ENCODE results near the gene RAP1B.

Gene RAP1B

DNA sequence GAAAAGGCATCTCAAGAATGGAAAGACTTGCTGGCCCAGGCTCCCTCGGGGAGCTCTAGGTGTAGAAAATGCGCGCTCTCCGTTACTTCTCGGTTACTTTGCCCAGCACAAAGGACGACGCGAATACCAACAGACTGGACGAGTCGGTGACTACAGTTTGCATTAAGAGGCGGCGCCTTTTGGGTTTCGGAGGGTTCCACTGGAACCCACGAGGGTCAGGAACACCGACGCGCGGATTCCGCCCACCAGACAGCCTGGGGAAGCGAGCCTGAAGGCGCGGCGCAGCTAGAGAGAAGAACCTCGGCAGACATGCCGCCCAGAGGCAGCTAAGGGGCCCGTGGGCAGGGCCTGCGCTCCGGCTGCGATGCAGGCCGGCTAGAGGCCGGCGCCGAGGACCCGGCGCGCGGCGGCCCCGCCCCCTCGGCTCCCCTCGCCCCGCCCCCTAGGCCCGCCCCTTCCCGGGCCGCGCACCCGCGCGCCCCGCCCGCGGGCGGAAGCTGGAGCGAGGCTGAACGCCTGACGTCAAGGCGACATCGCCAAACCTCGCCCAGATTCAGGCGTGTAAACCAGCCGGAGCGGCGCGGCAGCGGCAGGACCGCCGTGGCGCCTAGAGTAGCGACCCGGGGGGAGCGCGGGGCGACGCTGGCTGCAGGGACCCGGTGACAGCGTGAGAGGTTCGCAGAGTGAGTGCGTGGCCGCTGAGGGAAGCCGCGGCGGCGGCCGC is at the start of gene RAP1B:
RAP1B (plus strand) TSS at position 530 of the 724 bp plus-strand sequence. CDS start 37,826 bp downstream, outside the sequence.
- DNase-seq = peak; percentile 94

DNA sequence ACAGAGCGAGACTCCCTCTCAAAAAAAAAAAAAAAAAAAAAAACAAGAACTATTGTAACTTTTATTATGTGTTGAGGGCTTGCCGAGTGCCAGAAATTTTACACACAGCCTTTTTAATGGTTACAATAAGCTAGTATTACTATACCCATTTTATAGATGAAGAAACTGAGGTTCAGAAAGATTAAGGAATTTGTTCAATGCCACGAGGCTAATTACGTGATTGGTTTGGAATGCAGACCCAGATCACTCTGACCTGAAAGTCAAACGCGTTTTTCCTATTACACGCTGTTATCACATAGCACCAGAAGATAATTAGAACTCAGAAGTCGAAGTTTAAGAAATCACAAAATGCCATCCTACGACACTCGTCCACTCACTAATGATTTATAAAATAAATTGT is 48.9 kb upstream of the RAP1B start:
- DNase-seq = no peak

DNA sequence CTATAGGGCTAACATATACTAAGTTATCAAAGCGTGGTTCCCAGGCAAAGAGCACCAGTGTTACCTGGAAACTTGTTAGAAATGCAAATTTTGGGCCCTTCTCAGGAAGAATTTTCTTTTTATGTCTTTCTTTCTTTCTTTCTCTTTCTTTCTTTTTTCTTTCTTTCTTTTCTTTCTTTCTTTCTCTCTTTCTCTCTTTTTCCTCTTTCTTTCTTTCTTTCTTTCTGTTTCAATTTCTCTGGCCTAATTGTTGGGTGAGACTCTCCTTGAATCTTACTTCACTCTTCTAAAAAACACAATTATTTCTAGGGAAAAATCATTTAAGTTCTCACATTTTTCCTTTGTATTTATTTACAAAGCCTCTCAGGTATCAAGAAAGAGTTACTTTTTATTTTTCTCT is 46.5 kb upstream of the RAP1B start:
- DNase-seq = no peak

DNA sequence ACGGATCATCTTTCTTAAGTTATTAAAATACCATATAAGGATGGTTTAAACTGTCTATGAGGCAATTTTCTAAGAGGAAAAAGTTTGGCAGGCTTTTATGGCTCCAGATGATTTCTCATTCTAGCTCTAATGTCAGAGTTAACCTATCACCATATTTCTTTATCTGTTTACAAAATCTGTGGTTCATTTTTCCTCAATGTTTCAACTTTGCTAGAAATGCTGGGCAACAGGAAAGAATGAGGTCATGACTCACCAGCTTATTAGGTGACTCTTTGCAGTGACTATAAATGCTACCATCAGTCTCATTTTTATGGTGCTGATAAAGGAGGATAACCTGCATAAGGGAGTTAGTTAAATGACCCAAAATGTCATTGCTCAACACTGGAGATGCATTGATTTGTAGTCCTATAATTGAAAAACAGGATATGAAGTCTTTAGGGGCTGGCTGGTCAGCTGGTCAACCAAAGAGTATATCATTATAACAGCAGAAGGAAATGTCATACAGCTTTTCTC is 45.3 kb upstream of the RAP1B start:
- DNase-seq = no peak

DNA sequence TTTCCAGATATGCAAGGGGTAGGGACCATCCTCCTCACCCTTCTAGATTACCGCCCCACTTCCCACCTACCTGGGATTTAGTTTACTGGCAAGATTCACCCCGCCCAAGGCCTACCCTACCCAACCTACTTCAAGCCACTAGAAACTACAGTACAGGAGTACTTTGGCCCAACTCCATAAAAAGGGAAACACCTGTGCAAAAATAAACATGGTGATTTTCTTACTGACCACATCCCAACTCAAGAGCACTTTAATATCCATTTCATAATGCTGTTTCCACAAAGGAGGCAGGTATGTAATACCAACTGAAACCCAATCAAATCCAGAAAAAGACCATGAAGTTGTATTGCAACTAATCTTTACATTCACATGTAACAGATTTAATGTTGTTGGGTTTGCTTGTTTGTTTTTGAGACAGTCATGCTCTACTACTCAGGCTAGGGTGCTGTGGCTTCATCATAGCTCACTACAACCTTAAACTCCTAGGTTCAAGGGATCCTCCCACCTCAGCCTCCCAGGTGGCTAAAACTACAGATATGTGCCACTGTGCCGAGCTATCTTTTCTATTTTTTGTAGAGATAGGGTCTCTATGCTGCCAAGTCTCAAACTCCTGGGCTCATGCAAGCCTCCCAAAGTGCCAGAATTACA is 41.7 kb upstream of the RAP1B start:
- no peak for DNase-seq

DNA sequence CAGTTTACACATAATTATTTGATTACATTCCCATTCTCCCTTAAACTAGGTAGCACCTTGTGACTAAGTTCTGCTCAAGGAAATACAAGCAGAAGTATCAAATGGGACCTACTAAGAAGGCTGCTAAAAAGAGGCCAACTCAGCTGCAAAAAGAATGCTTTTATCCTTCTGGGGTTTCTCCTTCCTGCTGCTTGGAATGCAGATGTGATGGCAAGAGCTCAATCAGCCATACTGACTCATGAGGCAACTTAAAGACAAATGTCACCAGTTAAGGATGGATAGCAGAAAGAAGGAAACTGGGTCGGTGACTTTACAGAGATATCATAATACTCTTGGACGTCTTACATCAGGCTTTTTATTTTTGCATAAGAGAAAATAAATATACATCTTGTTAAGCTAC is 38.0 kb upstream of the RAP1B start:
- DNase-seq = no peak

DNA sequence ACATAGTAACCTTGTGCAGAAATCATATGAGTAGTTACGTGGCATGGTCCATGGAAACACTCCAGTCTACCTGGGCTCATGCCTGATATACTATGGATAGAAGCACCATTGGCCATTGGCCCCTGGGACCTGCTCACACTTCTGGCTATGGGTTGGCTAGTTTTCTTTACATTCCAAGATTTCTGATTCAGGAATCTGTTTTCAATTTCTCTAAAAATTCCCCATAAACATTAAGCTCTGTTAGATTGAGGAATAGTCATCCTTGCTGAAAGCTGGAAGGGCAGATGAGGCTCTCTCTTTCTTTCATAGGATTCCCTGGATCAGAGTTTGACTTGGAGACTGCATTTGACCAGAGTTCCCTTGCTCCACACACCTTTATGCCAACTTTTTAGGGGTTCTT is 37.3 kb upstream of the RAP1B start:
- DNase-seq = no peak

DNA sequence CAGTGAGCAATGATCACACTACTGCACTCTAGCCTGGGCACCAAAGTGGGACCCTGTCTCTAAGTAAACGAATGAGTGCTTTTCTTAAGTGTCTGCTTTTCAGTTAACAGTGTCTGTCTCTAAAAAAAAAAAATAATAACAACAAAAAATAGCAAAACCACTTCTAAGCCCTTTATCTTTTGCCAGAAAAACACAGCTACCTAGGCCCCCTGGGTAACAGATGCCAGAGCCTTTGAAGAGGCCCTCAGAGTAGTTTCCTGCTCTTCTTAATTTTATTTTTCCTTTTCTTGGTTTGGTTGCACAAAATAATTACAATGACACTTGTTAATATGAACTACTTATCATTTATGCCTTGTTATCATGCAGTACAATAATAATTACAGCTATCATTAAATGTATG is 32.8 kb upstream of the RAP1B start:
- no peak for DNase-seq

DNA sequence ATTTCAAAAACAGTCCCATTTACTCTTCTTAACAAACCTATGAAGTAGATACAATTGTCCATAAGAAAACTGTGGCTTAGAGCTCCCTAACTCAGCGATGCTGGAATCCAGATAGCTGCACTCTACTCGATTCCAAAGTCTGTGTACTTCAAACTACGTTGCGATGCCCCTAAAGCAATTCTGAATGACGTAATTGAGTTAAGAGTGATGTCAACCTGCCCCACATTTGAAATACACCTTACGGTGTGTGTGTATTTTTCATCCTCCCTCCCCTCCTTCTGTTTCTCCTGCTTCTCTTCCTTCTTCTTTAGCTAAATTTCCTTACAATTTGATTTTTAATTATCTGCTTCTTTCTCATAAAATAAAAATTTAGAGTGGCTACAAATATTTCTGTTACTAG is 31.9 kb upstream of the RAP1B start:
- DNase-seq = no peak

DNA sequence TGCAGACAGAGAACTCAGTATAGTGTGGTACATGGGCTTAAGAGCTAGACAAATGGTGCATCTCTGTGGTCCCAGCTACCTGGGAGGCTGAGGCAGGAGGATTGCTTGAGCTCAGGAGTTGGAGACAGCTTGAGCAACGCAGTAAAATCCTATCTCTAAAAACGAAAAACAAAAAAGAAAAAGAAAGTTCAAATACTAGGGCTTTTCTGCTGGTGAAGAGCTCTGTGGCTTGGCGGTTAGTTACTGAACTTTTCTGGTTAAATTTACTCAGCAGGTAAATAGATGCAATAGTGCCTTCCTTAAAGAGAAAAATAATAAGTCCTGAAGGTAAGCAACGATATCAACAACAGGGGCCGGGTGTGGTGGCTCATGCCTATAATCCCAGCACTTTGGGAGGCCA is 31.4 kb upstream of the RAP1B start:
- DNase-seq = no peak

DNA sequence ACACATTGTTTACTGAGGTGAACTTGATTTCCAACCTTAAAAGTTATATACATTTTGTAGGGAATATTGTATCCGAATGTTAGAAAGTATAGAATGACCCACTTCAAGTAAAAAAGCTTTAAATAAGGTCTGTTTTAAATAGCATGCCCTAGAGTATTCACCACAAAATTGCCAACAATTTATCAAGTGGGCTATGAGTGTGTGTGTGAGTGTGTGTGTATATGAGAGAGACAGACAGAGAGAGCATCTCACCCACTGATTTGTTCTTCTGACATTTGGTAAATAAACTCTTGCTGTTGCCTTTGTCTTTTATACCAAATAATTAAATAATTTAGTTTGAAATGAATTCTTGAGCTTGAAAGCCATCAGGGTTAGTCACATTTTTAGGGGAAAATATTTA is 29.8 kb upstream of the RAP1B start:
- no peak for DNase-seq

DNA sequence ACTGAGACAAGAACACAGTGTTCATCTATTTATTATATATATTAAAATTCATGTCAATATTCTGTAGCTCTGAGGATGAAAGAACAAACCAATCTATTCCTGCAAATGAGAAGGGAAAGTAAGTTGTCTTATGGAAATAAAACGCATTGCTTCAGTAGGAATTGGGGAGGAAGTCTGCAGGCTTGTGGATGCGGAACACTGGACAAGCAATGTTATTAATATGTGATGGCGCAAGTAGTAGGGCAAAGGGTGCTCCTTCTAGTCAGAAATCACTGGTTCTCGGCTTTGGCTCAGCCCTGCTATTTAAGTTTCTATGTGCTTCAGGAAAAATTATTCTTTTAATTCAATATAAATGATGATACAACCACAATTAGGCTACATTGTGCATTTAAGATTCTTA is 28.8 kb upstream of the RAP1B start:
- no peak for DNase-seq

DNA sequence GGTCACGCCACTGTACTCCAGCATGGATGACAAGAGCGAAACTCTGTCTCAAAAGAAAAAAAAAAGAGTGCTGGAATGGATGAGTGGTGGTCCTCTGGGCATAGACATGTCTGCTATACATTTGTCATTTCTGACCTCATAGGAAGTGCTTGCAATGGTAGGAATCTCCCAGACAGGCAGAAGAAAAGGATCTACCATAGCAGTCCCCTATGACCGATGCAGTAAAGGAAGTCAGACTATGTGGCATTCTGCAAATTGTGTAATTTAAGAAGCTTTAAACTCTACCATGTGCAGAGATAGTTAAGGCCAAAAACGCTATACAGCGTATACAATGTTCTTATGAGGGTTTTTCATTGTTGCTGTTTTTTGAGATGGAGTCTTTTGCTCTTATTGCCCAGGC is 24.7 kb upstream of the RAP1B start:
- no peak for DNase-seq

DNA sequence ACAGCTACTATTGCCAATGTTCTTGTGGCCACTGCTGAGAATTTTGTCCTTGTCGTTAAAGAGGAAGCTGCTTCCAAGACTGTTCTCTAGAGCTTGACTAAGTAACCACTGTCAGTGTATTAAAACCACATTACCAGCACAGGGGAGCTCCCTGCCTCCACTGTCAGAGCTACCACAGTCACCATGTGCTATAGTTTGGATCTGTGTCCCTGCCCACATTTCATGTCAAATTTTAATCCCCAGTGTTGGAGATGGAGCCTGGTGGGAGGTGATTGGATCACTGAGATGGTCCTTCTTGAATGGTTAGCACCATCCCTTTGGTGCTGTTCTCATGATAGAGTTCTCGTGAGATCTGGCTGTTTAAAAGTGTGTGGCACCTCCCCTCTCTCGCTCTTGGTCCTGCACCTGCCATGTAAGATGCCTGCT is 23.2 kb upstream of the RAP1B start:
- no peak for DNase-seq

DNA sequence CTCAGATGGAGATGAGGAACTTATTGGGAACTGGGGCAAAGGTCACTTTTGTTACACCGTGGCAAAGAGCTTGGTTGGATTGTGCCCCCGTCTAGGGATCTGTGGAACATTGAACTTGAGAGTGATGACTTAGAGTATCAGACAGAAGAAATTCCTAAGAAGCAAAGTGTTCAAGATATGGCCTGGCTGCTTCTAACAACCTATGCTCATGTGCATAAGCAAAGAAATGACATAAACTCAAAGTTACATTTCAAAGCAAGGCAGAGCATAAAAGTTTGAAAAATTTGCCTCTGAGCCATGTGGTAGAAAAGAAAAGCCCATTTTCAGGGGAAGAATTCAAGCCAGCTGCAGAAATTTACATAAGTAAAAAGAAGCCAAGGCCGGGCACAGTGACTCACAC is 21.5 kb upstream of the RAP1B start:
- no peak for DNase-seq

DNA sequence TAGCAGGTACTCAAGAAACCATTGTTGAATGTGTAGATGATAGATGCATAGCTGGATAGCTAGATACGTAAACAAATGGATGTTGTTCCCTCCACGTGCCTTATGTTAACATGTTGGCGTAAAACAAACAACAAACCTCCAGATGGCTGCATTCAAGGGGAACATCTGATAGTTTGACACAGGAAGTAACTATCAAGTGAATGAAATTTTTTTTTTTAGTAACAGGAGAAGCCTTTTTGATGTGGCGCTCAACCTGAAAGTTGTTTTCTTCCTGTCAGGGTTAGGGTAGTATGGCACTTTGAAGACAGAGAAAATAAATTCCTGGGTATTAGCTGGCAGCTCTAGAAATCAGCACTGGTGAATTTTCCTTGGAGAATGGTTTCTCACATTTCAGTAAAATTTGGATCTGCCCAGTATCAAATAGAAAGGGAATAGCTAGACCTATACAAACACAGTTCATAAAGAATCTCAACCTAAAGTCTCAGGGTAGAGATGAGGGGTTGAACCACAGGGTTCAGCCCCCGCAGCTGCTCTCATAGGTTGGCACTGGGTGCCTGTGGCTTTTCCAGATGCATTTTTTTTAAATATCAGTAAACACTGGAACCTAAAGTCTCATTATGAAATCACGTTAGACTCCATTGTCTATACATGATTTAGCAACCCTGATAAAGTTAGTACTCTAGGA is 18.8 kb upstream of the RAP1B start:
- DNase-seq = no peak

DNA sequence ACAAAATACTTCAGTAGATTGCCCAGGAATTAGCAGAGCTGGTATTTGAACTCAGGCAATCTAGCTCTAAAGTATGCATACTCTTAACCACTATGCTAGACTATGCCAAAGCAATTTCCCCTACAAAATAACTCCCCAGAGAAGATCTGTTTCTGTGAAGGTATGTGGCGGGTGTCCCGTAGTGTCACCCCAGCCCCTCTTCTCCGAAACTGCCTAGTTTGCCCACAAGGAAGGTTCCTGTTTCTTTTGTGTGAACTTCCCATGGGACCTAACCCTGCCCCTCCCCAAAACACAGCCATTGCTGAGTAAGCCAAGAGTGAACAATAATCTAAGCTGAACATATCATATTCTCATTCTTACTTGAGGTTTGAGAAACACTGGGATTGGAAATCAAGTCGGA is 15.5 kb upstream of the RAP1B start:
- no peak for DNase-seq

DNA sequence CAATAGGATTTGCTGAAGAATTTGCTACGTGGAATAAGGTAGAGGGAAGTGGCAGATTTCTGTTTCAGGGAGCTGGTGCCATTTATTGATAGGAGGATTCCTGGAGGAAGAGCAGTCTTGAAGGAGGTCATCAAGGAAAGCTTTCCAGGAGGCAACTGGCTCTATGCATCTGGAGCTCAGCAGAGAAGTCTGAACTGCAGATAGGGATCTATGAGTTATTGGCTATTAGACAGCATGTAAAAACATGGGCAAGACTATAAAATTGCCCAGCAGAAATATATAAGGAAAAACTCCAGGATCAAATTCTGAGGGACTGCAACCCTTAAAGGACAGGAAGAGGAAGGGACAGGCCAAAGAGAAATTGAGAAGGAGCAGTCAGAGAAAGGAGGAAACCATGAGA is 8.9 kb upstream of the RAP1B start:
- DNase-seq = no peak

DNA sequence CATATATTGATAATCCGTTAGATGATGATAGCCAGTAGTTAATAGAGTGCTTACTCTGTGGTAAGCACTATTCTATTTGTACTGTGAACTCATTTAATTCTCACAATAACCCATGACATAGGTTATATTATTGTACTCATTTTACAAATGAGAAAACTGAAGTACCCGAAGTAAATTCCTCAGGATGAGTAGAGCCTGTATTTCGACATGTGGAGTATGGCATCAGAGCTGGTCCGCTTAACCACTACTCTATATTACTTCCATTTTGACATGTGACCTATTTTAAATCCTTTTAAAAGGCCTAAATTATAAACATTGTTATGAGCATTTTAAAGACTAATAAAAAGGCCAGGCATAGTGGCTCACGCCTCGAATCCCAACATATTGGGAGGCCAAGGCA is 8.0 kb upstream of the RAP1B start:
- DNase-seq = no peak

DNA sequence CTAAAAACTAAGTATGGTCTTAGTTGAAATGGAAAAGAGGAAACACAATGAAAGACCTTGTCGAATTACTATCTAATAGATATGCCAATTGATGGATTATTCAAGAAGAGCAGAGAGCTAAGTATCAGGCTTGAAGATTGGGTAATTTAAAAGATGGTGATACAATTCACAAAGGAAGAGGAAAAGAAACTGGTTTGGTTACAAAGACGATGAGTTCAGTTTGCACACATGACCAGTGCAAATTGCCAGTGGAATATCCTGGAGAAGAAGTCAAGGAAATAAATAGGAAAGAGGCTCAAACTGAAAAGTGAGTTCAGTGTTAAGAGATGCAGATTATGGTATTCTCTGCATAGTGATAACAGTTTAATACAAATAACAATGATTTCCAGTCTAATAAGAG is 2.5 kb upstream of the RAP1B start:
- no peak for DNase-seq

DNA sequence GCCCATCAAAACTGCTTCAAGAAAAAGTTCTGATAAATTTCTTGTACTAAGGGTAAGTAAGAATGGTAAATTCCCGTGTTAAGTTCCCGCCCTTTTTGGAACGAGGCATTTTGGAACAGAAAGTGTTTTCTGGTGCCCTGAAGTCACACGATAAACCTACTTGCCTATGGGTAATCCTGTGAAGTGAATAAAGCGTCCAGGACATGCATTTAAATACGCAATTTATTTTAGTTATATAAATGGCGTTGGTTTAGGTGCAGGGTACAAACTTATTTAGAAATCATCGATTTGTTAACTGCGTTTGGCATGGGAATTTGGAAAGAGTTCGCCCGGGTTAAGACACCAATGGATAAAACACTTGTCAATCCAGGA is 715 bp upstream of the RAP1B start:
- DNase-seq = no peak

DNA sequence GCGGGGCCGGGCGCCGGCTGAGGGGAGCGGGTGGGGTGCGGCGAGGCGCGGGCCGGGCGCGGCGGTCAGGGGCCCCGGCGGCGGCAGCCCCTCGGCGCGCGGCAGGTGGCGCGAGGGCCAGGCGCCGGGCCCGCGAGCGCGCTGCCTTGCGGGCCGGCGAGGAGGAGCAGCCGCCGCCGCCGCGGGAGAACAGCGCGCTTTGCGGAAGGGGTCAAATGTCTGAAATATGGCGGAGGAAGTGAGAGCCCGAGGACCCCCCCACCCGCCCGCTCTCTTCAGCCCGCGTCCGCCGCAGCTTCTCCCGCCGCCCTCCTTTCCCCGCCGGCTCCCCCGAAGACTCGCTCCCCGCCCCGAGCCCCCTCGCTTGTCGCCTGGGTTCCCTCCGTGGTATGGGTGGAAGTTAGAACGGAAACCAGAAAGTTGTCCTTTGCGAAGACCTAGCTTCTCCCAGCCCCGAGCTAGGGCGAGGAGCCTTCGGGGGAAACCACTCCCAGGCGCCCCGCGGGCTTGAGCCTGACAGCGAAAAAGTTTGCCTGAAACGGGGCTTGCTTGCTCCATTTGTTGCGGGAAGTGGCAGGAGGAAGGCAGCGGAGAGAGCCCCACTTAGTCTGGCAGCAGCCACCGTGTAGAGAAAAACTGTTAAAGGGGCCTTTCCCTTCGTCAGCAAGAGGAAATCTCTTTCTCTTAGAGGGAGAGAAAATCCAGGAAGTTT is 551 bp downstream of the RAP1B start:
- DNase-seq = peak; percentile 63

DNA sequence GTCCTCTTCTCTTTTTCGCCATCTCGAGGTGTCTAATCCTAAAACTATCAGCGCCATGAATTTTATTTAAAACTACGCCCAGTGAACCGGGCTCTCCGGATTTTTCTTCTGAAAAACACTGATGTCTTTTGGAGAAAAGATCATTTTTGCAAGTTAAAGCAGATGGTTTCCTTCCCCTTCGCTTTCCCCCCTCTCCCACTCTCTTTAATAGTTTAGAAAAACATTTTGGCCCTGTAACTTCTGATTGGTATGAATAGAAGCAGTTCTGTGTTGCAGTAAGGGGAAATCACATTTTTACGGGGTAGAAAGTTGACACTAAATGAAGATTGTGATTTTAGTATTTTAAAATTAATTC is 1.1 kb downstream of the RAP1B start:
- DNase-seq = no peak

DNA sequence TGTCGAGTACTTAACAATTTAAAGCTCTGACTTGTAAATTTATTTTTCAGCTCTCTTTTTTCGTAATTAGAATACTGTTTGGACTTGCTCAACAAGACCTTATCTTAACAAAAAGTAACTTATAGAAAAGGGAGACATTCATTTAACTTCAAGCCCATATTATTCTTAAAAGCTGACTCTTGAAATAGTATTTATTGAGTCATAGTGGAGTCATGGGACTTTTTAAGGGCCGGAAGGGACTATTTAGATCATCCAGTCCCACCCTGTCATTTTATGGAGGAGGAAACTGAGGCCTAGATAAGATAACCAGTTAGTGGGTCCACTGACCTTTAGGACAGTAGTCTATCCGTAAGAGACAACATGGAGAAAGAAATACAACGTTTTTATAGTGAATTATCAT is 1.5 kb downstream of the RAP1B start:
- no peak for DNase-seq
